GM19468 (cell line): Measurements from ENCODE around the gene SREBF1.

Source experiments
- ATAC-seq: cut with Tn5 transposase; IDR thresholded peaks from one replicate; pipeline ENCODE4 v1.9.1; 2021; ENCODE audit warnings: mild to moderate bottlenecking, moderate library complexity, moderate number of reproducible peaks; ENCODE audit not compliant: unreplicated experiment; ENCODE audit errors: extremely low read depth

The SREBF1 gene

DNA sequence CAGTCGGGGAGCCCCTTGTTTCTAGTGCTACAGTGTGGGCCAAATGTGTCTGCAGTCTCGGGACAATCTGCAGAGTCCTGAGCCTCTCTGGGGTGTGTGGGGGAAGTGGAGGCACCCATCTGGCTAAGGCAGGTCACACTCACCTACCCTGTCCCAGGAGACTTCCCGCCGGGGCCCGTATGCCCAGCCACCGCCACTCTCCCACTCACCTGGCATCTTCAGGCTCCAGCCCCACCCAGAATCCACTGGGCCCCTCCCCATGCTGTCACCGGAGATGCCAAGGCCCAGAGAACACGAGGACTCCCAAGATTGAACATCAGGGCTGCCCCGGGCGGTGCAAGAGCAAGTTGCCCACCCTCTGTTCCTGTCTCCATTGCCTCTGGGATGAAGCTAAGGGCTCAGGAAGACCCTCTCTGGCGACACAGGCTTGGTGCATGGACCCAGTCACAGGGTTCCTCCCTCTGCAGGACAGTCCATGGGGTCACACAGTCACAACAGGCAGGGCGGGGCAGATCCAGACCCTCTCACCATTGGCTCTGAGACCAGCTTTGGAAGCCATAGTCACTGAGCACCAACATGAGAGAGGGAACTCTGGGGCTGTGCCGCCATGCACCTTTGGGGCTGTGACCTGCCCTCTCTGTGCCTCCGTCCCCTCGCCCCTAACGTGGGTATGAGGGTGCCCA is 38.1 kb downstream of the SREBF1 start:
- ATAC-seq, result no peak

DNA sequence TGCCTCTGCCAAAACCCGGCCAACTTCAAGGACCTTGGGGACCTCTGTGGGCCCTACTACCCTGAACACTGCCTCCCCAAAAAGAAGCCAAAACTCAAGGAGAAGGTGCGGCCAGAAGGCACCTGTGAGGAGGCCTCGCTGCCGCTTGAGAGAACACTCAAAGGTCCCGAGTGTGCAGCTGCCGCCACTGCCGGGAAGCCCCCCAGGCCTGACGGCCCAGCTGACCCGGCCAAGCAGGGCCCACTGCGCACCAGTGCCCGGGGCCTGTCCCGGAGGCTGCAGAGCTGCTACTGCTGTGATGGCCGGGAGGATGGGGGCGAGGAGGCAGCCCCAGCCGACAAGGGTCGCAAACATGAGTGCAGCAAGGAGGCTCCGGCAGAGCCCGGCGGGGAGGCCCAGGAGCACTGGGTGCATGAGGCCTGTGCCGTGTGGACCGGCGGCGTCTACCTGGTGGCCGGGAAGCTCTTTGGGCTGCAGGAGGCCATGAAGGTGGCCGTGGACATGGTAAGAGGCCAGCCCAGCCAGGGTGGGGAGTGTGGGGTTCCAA is 38.7 kb downstream of the SREBF1 start:
- no peak for ATAC-seq

- no peak for ATAC-seq
Observed at GRCh38 chr17:17797119-17797809, 39.5 kb downstream of the SREBF1 start.

GRCh38 chr17:17796787-17797061 is 40.1 kb downstream of the SREBF1 start:
- ATAC-seq, result no peak

DNA sequence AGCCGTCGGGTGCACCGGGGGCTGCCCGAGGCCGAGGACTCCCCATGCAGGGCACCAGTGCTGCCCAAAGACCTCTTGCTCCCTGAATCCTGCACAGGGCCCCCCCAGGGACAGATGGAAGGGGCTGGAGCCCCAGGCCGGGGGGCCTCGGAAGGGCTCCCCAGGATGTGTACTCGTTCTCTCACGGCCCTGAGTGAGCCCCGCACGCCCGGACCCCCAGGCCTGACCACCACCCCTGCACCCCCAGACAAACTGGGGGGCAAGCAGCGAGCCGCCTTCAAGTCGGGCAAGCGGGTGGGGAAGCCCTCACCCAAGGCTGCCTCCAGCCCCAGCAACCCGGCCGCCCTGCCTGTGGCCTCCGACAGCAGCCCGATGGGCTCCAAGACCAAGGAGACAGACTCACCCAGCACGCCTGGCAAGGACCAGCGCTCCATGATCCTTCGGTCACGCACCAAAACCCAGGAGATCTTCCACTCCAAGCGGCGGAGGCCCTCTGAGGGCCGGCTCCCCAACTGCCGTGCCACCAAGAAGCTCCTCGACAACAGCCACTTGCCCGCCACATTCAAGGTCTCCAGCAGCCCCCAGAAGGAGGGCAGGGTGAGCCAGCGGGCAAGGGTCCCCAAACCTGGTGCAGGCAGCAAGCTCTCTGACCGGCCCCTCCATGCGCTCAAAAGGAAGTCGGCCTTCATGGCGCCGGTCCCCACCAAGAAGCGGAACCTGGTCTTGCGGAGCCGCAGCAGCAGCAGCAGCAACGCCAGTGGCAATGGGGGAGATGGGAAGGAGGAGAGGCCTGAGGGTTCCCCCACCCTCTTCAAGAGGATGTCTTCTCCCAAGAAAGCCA is 40.6 kb downstream of the SREBF1 start:
- ATAC-seq, result no peak

- no peak for ATAC-seq
Observed at GRCh38 chr17:17795296-17795695, 41.5 kb downstream of the SREBF1 start.

DNA sequence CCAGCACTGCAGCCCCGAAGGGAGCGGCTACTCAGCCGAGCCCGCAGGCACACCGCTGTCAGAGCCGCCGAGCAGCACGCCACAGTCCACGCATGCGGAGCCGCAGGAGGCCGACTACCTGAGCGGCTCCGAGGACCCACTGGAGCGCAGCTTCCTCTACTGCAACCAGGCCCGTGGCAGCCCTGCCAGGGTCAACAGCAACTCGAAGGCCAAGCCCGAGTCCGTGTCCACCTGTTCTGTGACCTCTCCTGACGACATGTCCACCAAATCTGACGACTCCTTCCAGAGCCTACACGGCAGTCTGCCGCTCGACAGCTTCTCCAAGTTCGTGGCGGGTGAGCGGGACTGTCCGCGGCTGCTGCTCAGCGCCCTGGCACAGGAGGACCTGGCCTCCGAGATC is 42.4 kb downstream of the SREBF1 start:
- no peak for ATAC-seq

DNA sequence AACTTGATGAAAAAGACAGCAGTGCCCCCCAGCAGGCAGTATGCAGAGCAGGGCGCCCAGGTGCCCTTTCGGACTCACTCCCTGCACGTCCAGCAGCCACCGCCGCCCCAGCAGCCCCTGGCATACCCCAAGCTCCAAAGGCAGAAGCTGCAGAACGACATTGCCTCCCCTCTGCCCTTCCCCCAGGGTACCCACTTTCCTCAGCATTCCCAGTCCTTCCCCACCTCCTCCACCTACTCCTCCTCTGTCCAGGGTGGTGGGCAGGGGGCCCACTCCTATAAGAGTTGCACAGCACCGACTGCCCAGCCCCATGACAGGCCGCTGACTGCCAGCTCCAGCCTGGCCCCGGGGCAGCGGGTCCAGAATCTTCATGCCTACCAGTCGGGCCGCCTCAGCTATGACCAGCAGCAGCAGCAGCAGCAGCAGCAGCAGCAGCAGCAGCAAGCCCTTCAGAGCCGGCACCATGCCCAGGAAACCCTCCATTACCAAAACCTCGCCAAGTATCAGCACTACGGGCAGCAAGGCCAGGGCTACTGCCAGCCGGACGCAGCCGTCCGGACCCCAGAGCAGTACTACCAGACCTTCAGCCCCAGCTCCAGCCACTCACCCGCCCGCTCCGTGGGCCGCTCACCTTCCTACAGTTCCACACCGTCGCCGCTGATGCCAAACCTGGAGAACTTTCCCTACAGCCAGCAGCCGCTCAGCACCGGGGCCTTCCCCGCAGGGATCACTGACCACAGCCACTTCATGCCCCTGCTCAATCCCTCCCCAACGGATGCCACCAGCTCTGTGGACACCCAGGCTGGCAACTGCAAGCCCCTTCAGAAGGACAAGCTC is 43.2 kb downstream of the SREBF1 start:
- no peak for ATAC-seq

- ATAC-seq, result no peak
Observed at GRCh38 chr17:17792551-17793377, 44.0 kb downstream of the SREBF1 start.

GRCh38 chr17:17792037-17792550 is 44.7 kb downstream of the SREBF1 start:
- no peak for ATAC-seq

GRCh38 chr17:17790637-17791464 is 45.9 kb downstream of the SREBF1 start:
- ATAC-seq, result no peak

DNA sequence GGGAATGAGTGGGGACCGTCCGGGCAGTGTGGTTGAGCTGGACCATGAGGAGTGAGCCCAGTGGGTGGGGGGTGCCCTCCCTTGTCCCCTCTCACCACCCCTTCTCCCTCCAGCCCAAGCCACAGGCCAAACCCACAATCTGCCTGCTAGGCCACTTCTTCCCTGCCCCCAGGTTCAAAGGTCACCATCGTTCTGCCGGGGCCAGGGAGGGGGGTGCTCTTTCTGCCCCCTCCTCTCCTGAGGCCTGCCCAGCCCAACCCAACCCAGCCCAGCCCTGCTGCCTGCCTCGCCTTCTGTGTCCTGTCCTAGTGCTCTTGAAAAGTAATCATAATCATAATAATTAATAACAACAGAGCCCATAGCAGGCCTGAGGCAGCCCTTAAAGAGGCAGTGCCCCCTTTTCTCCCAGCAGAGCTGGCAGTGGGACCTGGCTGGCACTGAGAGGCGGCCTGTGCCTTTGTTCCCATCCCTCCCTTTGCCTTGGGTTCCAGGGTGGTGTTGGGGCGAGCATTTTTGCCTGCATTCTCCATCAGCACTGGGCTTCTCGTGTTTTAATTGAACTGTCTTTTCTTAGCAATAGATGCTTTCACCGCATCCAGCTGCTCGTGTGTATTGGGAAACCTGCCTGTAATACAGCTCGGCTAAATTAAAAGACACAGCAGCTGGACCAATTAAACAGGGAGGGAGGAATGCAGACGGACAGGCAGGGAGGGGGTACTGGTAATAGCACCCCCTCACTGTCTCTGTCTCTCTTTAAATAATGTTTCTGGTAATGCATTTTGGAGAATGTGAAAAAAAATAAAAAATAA is 46.8 kb downstream of the SREBF1 start:
- ATAC-seq, result no peak

- no peak for ATAC-seq
Observed at GRCh38 chr17:17789410-17789809, 47.4 kb downstream of the SREBF1 start.

- ATAC-seq, result no peak
Observed at GRCh38 chr17:17788967-17789366, 47.8 kb downstream of the SREBF1 start.

GRCh38 chr17:17787568-17787967 is 49.2 kb downstream of the SREBF1 start:
- no peak for ATAC-seq

- no peak for ATAC-seq
Observed at GRCh38 chr17:17786998-17787397, 49.8 kb downstream of the SREBF1 start.

GRCh38 chr17:17785407-17785806 is 51.4 kb downstream of the SREBF1 start:
- no peak for ATAC-seq
